ENCODE measurements around the gene CFAP61. TPM values are rescaled to one million over a fixed set of nuclear protein-coding genes. Genes with fewer than 3 reads are reported as not detected.

Gene CFAP61
- total and polyA plus RNA-seq, 9 of the 15 experiments (the other 6 are each of a cell fraction or from before 2014, with no cell fraction given): 0.11 TPM; not detected in 8

DNA sequence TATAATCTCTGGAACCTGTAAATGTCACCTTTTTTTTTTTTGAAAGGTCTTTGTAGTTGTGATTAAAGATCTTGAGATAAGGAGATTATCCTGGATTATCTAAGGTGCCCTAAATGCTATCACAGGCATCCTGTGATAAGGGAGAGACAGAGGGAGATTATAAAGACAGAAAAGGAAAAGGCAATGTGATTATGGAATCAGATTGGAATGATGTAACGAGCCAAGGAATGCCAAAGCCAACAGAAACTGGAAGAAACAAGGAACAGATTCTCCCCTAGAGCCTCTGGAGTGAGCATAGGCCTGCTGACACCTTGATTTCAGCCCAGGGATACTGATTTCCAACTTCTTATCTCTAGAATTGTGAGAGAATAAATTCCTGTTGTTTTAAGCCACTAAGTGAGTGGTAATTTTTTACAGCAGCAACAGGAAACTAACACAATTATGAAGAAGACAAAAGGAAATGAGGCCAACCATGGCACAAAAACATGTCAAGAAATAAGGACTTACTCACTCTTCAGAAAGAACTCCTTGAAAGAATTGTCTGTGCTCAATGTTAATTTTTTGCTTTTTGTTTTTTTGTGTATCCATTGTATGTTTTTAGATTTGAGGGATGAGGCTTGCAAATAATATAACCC lies 82.7 kb downstream of the CFAP61 start (continued):
- TF ChIP-seq POLR3G (IDR thresholded peaks at IDR 0.05; ENCODE audit: extremely low read depth, insufficient read length, insufficient replicate concordance): no peak

DNA sequence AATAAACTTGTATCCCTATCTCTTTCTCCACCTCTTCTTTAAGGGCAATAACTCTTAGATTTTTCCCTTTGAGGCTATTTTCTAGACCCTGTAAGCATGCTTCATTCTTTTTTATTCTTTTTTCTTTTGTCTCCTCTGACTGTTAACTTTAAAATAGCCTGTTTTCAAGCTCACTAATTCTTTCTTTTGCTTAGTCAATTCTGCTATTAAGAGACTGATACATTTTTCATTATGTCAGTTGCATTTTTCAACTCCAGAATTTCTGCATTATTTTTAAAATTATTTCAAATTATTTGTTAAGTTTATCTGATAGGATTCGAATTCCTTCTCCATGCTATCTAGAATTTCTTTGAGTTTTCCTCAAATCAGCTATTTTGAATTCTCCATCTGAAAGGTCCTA lies 84.0 kb downstream of the CFAP61 start:
- WGBS (ENCODE audit: insufficient coverage, low coverage, missing lambda C conversion rate): no CpG with 5 or more reads among the region's 1 CpG
- Histone ChIP-seq H3K27ac (ENCODE audit: extremely low read depth, low read depth, low read length) (no peak overlapping the region), H3K9me1 (ENCODE audit: control insufficient read depth, insufficient read depth, low read length) (no peaks in the 10 kb centered on the region), H3K9ac (ENCODE audit: insufficient read depth in 1 of 2, low read depth in 2 of 2, low read length in 2 of 2) (no peak overlapping the region), H4K20me1 (replicated peaks; ENCODE audit: control insufficient read depth, insufficient read depth, low read length) (no peaks in the 10 kb centered on the region), H3K27me3 (ENCODE audit: control insufficient read depth in 2 of 2, insufficient read depth in 2 of 2, low read length in 2 of 2) (no peaks in the 10 kb centered on the region), H3K4me1 (replicated peaks in 1 of 2; ENCODE audit: control insufficient read depth in 2 of 2, insufficient read depth in 2 of 2, low read length in 2 of 2) (no peaks in the 10 kb centered on the region), H3K4me3 (no peak overlapping the region), H3K79me2 (ENCODE audit: control insufficient read depth, insufficient read depth, low read length) (no peaks in the 10 kb centered on the region), H3K9me3 (replicated peaks; ENCODE audit: control insufficient read depth, insufficient read depth, low read depth, low read length) (no peaks in the 10 kb centered on the region), H3K36me3 (ENCODE audit: control insufficient read depth, insufficient read depth, low read length) (no peaks in the 10 kb centered on the region), H2AFZ (ENCODE audit: low read depth, low read length) (no peak overlapping the region), H3K4me2 (ENCODE audit: insufficient read depth, low read length) (no peak overlapping the region)
- FAIRE-seq: no peak
- peak; percentile 64; the same call in 1 of the 2 replicates for TF ChIP-seq ZFP30 (CRISPR knock-in tag; IDR thresholded peaks at IDR 0.05; ENCODE audit: borderline replicate concordance)
- TF ChIP-seq SRSF9 (IDR thresholded peaks at IDR 0.05; ENCODE audit: borderline replicate concordance, low read depth, low read length): no peak
- no TSS peak for BruUV-seq (replicated peaks)
- intact Hi-C loops (cut with micrococcal nuclease) (no loop called here), in situ Hi-C loops (cut with MboI) (no loop called here)
- no peak for ATAC-seq
- ChIA-PET CTCF (ENCODE audit: low intra/inter-chr PET ratio) (no interaction called here), POLR2A (no interaction called here)
- DNase-seq (ENCODE audit: extremely low read depth in 1 of 4, low spot score in 3 of 4): no peak

DNA sequence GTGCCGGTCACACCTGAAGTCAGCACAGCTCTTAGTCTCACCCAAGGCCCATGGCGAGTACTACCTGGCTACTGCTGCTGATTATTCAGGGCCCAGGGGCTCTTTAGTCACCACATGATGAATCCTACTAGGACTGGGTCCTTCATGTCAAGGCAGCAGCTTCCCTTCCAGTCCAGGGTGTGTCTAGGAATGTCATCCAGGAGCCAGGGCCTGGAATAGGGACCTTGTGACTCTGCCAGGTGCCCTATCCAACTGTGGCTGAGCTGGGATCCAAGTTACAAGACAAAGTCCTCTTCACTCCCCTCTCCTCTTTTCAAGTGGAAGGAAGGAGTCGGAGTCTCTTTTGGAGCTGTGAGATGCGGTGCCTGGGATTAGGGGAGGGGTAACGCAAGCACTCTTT lies 85.5 kb downstream of the CFAP61 start:
- Histone ChIP-seq H3K4me2 (ENCODE audit: insufficient read depth, low read length) (no peak overlapping the region), H3K9me3 (replicated peaks; ENCODE audit: control insufficient read depth, insufficient read depth, low read depth, low read length) (no peaks in the 10 kb centered on the region), H4K20me1 (replicated peaks; ENCODE audit: control insufficient read depth, insufficient read depth, low read length) (no peaks in the 10 kb centered on the region), H3K36me3 (ENCODE audit: control insufficient read depth, insufficient read depth, low read length) (no peaks in the 10 kb centered on the region), H3K79me2 (ENCODE audit: control insufficient read depth, insufficient read depth, low read length) (no peaks in the 10 kb centered on the region), H3K4me3 (no peak overlapping the region), H3K4me1 (replicated peaks in 1 of 2; ENCODE audit: control insufficient read depth in 2 of 2, insufficient read depth in 2 of 2, low read length in 2 of 2) (no peaks in the 10 kb centered on the region), H3K9me1 (ENCODE audit: control insufficient read depth, insufficient read depth, low read length) (no peaks in the 10 kb centered on the region), H2AFZ (ENCODE audit: low read depth, low read length) (no peak overlapping the region), H3K9ac (ENCODE audit: insufficient read depth in 1 of 2, low read depth in 2 of 2, low read length in 2 of 2) (no peak overlapping the region), H3K27me3 (ENCODE audit: control insufficient read depth in 2 of 2, insufficient read depth in 2 of 2, low read length in 2 of 2) (no peaks in the 10 kb centered on the region), H3K27ac (ENCODE audit: extremely low read depth, low read depth, low read length) (no peak overlapping the region)
- intact Hi-C loops (cut with micrococcal nuclease) (no loop called here), in situ Hi-C loops (cut with MboI) (no loop called here)
- FAIRE-seq: no peak
- ChIA-PET POLR2A (no interaction called here), CTCF (ENCODE audit: low intra/inter-chr PET ratio) (no interaction called here)
- ATAC-seq: no peak
- no peak for DNase-seq (ENCODE audit: extremely low read depth in 1 of 4, low spot score in 3 of 4)
- 0% methylated on average over 3 of the region's 5 CpGs for WGBS (ENCODE audit: insufficient coverage, low coverage, missing lambda C conversion rate)
- no TSS peak for BruUV-seq (replicated peaks)
- TF ChIP-seq TCF7 (IDR thresholded peaks at IDR 0.05; ENCODE audit: borderline replicate concordance) (no peak), ZNF23 (CRISPR knock-in tag; IDR thresholded peaks at IDR 0.05) (no peak), STAT5A (IDR thresholded peaks at IDR 0.05; ENCODE audit: borderline replicate concordance, low read length) (no peak), JUN (IDR thresholded peaks at IDR 0.05; ENCODE audit: borderline replicate concordance, low read depth, low read length) (no peak), JUN (CRISPR knock-in tag; IDR thresholded peaks at IDR 0.05; ENCODE audit: borderline replicate concordance) (no peak), RAD21 (CRISPR knock-in tag; conservative IDR thresholded peaks at IDR 0.05 in 1 of 2, IDR thresholded peaks at IDR 0.05 in 1 of 2) (no peak), ESRRA (IDR thresholded peaks at IDR 0.05; ENCODE audit: borderline replicate concordance, low read depth) (no peak)
- TF ChIP-seq, protein P1, sequence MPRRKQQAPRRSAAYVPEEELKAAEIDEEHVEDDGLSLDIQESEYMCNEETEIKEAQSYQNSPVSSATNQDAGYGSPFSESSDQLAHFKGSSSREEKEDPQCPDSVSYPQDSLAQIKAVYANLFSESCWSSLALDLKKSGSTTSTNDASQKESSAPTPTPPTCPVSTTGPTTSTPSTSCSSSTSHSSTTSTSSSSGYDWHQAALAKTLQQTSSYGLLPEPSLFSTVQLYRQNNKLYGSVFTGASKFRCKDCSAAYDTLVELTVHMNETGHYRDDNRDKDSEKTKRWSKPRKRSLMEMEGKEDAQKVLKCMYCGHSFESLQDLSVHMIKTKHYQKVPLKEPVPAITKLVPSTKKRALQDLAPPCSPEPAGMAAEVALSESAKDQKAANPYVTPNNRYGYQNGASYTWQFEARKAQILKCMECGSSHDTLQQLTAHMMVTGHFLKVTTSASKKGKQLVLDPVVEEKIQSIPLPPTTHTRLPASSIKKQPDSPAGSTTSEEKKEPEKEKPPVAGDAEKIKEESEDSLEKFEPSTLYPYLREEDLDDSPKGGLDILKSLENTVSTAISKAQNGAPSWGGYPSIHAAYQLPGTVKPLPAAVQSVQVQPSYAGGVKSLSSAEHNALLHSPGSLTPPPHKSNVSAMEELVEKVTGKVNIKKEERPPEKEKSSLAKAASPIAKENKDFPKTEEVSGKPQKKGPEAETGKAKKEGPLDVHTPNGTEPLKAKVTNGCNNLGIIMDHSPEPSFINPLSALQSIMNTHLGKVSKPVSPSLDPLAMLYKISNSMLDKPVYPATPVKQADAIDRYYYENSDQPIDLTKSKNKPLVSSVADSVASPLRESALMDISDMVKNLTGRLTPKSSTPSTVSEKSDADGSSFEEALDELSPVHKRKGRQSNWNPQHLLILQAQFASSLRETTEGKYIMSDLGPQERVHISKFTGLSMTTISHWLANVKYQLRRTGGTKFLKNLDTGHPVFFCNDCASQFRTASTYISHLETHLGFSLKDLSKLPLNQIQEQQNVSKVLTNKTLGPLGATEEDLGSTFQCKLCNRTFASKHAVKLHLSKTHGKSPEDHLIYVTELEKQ (CRISPR knock-in tag; IDR thresholded peaks at IDR 0.05): no peak
